GM12864 (cell line): ENCODE results near the gene DSC2.

Experiments used
- DNase-seq: peaks from one replicate; pipeline ENCODE4 v3.0.0-alpha.2; 2011; ENCODE audit warnings: low read depth
- H3K4me3 ChIP-seq: 2 replicates; pipeline ENCODE4 v1.5.1; 2011; ENCODE audit warnings: mild to moderate bottlenecking, low read depth, low read length, control low read depth
- CTCF ChIP-seq: IDR thresholded peaks from 2 replicates; pipeline ENCODE4 v1.5.1; 2011; ENCODE audit warnings: low read depth, mild to moderate bottlenecking, moderate library complexity, low read length, control low read depth, inconsistent platforms; ENCODE audit errors: missing control alignments

DSC2 gene

GRCh38 chr18:31077878-31078277, 24.3 kb downstream of the DSC2 start:
- no peak for DNase-seq
- no peak overlapping the region for H3K4me3 ChIP-seq
- no peak for TF ChIP-seq CTCF

- no peak for DNase-seq
- TF ChIP-seq CTCF: no peak
- H3K4me3 ChIP-seq: no peak overlapping the region
Measured at GRCh38 chr18:31072175-31072574, 30.0 kb downstream of the DSC2 start.

- TF ChIP-seq CTCF: no peak
Measured at GRCh38 chr18:31070206-31070605, 32.0 kb downstream of the DSC2 start.

GRCh38 chr18:31066266-31066665, 36.0 kb downstream of the DSC2 start:
- DNase-seq: no peak
- TF ChIP-seq CTCF: no peak
- H3K4me3 ChIP-seq: no peak overlapping the region

More at GRCh38 chr18:31070206-31070605, 32.0 kb downstream of the DSC2 start:
- DNase-seq: no peak
- no peak overlapping the region for H3K4me3 ChIP-seq

- DNase-seq: no peak
- no peak overlapping the region for H3K4me3 ChIP-seq
- TF ChIP-seq CTCF: no peak
Measured at GRCh38 chr18:31065036-31065773, 37.0 kb downstream of the DSC2 start.

- DNase-seq: peak; percentile 30
- no peak overlapping the region for H3K4me3 ChIP-seq
- TF ChIP-seq CTCF: no peak
Measured at GRCh38 chr18:31064130-31064529, 38.1 kb downstream of the DSC2 start.

- TF ChIP-seq CTCF: no peak
- no peak overlapping the region for H3K4me3 ChIP-seq
- no peak for DNase-seq
Measured at GRCh38 chr18:31061945-31062344, 40.3 kb downstream of the DSC2 start.
